Stimulated activated effector memory CD8-positive, alpha-beta T cell treated with anti-CD3 and anti-CD28 coated beads, Interleukin-12 subunit alpha, Interleukin-12 subunit beta, amount 100 ng/mL, for 72 hours (primary cell): ENCODE results near the gene VSTM2A.

Source experiments
- ATAC-seq: fragments of 150-1000 bp; cut with Tn5 transposase; 2 replicates; pipeline ENCODE4 v1.10.0; 2021
- DNase-seq, 2 donors: peaks; one replicate each; pipeline ENCODE4 v3.0.0; 2021 to 2022; ENCODE audit warnings: low spot score in 2 of 2
- H3K27ac Mint-ChIP-seq: one replicate; pipeline ENCODE4 v1.8.0; 2022; ENCODE audit warnings: mild to moderate bottlenecking, mixed read lengths
- H3K36me3 Mint-ChIP-seq: one replicate; pipeline ENCODE4 v1.8.0; 2022; ENCODE audit warnings: mild to moderate bottlenecking, mixed read lengths
- H3K4me1 Mint-ChIP-seq: one replicate; pipeline ENCODE4 v1.8.0; 2022; ENCODE audit warnings: mixed read lengths
- H3K4me3 Mint-ChIP-seq: one replicate; pipeline ENCODE4 v1.8.0; 2022; ENCODE audit warnings: mild to moderate bottlenecking, mixed read lengths
- H3K9me3 Mint-ChIP-seq: one replicate; pipeline ENCODE4 v1.8.0; 2022; ENCODE audit warnings: mixed read lengths

Gene VSTM2A

DNA sequence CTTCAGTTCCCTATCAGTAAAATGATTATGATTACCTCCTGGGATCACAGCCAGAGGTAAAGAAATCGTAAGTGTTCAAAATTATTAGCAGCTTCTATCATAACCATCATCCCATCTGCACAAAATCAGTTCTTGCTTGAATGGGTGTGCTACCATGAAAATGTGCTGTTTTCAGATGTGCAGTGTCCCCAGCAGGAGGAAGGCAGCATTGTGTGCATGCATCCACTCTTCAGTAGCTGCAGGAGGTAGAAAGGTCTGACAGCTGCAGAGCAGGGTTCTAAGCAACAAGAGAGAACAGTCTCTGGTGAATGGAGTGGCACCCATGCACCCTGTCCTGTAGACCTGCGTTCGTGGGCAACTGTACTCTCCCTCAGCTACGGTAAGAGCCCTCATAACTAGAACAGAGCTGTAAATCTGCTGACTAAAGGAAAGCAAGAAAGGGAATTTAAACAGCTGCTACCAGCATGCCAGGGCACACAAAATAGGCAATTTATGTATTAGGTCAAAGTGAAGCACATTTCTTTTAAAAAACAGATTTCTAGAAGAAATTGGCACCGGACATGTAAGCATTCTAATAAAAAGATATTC is 21.2 kb downstream of the VSTM2A start:
- Mint-ChIP-seq H3K27ac (no peak overlapping the region), H3K9me3 (peaks cover 2% of the 10 kb centered on the region), H3K4me3 (no peak overlapping the region), H3K4me1 (no peaks in the 10 kb centered on the region), H3K36me3 (no peaks in the 10 kb centered on the region)
- ATAC-seq (no peak), DNase-seq (no peak)

DNA sequence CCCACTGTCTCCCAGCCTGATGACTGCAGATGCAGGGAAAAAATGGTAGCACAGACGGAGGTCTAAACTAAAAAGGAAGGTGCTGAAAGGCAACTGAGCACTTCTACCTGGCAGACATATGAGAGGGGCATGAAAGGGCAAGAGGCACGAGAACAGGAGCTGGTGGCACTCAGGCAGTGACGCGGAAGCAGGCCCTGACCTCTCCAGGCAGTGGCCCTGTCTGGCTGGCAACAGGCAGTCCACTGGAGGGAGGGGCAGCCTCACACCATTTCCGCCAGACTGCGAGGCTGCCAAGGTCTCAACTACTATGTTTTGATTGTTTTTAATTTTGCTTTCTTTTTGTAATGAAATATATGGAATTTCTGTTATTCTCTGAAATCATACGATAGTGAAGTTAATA is 23.3 kb downstream of the VSTM2A start:
- DNase-seq (no peak), ATAC-seq (no peak)
- peaks cover 2% of the 10 kb centered on the region for H3K9me3 Mint-ChIP-seq
- H3K36me3 Mint-ChIP-seq = no peaks in the 10 kb centered on the region
- H3K4me3 Mint-ChIP-seq = no peak overlapping the region
- H3K4me1 Mint-ChIP-seq = no peaks in the 10 kb centered on the region
- no peak overlapping the region for H3K27ac Mint-ChIP-seq

DNA sequence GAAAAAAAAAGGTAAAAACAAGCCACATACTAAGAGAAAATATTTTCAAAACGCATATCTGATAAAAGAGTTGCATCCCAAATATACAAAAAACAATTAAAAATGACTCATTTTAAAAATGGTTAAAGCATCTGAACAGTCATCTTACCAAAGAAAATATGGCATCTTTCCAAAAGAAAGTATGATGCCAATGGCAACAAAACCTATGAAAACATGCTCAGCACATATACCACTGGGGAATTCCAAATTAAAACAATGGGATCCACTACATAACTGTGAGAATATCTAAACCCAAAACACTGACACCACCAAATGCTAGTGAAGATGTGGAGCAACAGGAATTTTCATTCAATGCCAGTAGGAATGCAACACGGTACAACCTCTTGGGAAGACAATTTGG is 39.3 kb downstream of the VSTM2A start:
- H3K9me3 Mint-ChIP-seq = peaks cover 8% of the 10 kb centered on the region
- no peak for ATAC-seq
- H3K36me3 Mint-ChIP-seq = no peaks in the 10 kb centered on the region
- H3K4me3 Mint-ChIP-seq = no peak overlapping the region
- DNase-seq = no peak
- H3K4me1 Mint-ChIP-seq = no peaks in the 10 kb centered on the region
- no peak overlapping the region for H3K27ac Mint-ChIP-seq

DNA sequence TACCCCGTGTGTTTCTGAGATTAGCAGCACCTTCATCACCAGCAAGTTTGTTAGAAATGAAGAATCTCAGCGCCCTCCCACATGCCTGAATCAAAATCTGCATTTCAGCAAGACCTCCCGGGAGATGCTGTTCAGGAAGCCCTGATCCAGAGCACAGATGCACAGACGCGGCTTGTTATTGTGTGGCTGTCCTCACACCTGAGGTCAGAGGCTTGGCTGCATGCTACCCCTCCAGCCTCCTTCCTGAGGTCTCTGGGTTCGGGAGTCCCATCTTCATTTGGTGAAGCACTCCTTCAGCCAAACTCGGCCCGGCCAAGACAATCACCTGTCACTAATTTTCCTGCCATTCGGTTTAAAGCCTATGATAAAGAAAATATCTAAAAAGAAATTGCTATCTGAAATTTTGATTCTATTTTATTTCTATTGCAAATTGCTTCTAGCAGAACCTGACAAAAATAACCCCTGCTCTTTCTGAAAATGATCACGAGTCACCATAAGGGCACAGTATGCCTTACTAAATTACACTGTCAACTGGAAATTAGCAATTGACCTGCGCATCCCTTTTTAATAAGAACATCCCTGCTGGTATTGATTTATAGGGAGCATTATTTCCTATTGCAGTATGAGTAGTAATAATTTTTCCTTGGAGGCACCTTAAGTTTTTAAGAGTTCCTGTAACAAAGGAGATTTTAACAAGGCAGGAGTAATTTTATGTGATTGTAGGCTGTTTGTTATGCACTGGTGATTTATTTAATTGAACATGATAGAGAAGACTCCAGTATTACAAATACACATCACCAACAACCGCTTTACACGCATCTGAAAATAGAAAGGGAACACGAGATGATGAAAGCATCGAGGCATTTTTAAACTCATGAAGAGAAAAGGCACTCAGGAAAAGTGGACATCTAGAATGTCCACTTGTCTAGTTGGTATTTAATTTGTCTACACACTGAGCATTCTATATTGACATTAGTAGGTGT is 49.5 kb downstream of the VSTM2A start:
- DNase-seq = no peak
- Mint-ChIP-seq H3K27ac (no peak overlapping the region), H3K4me1 (no peaks in the 10 kb centered on the region), H3K4me3 (no peak overlapping the region), H3K36me3 (no peaks in the 10 kb centered on the region), H3K9me3 (peaks cover 13% of the 10 kb centered on the region)
- ATAC-seq = no peak

DNA sequence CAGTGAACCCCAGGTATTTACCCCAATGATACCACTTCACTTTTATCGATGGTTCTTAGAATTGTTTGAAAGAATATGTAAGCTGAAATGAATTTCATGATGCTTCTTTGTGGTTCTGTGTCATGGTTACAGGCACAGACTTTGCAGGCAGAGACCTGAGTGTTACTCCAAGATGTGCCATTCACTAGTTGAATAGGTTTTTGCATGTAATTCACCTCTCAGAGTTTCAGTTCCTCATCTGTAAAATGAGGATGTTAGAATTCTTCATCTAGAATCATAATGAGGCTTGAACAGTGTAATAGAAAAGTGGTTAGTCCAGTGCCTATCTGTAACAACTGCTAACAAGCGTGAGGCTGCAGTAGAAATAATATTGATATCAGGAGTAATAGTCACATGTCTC is 54.6 kb downstream of the VSTM2A start:
- H3K36me3 Mint-ChIP-seq = no peaks in the 10 kb centered on the region
- ATAC-seq = no peak

DNA sequence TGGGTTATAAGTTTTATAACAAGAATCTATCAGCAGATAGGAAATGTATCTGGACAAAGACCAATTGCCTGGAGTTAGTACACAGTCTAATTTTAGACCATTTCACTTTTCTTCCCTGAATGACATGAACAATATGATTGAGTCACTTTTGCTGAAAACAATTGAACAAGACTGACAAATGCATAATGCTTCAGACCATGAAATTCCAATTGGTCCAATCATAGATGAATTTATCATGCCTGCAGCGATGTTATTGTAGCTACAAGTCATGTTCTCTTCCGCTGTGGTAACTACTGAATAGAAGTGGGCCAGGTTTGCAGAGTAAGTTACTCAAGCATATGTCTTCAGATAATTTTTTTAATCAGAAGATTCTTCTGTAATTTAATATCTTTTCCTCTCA is 73.4 kb downstream of the VSTM2A start:
- DNase-seq = no peak
- no peaks in the 10 kb centered on the region for H3K4me1 Mint-ChIP-seq
- no peak overlapping the region for H3K27ac Mint-ChIP-seq
- no peaks in the 10 kb centered on the region for H3K36me3 Mint-ChIP-seq
- H3K9me3 Mint-ChIP-seq = peaks cover 4% of the 10 kb centered on the region
- ATAC-seq = no peak
- H3K4me3 Mint-ChIP-seq = no peak overlapping the region

More for the DNA sequence above, 54.6 kb downstream of the VSTM2A start:
- Mint-ChIP-seq H3K9me3 (peaks cover 17% of the 10 kb centered on the region), H3K4me3 (no peak overlapping the region), H3K4me1 (no peaks in the 10 kb centered on the region), H3K27ac (no peak overlapping the region)
- no peak for DNase-seq
